B cell (primary cell): ENCODE results near the gene RABGAP1L. TPM values are rescaled to one million over a fixed set of nuclear protein-coding genes. Genes with fewer than 3 reads are reported as not detected.

ENCODE experiments used
- ATAC-seq: fragments of 200-7000 bp; cut with Tn5 transposase; one replicate; pipeline ENCODE4 v1.10.0; 2021; ENCODE audit warnings: low read depth, mild to moderate bottlenecking, moderate number of reproducible peaks, moderate library complexity
- CTCF ChIA-PET: fragments of 350-600 bp; sonication (Branson Sonifier 250); formaldehyde crosslinking; loops from one replicate; lab custom pipeline; 2021; ENCODE audit warnings: antibody characterized with exemption, inconsistent platforms; lab: Charles Lee
- POLR2A ChIA-PET: fragments of 350-600 bp; sonication (Branson Sonifier 250); formaldehyde crosslinking; loops from one replicate; lab custom pipeline; 2021; ENCODE audit warnings: antibody characterized with exemption; lab: Charles Lee
- DNase-seq: peaks from one replicate; pipeline ENCODE4 v3.0.0; 2013
- H2AFZ ChIP-seq: 2 replicates; pipeline ENCODE4 v1.6.1; 2012; ENCODE audit warnings: mild to moderate bottlenecking, low read depth, low read length; ENCODE audit not compliant: insufficient read depth, poor library complexity, severe bottlenecking
- H3K27ac ChIP-seq, 2 donors: 1 replicate in 1 of 2; 2 replicates in 1 of 2; pipeline ENCODE4 v1.5.1; 2012 to 2013; ENCODE audit warnings: low read length in 2 of 2, mild to moderate bottlenecking in 2 of 2, moderate library complexity in 1 of 2
- H3K27me3 ChIP-seq, 4 experiments: fragments of 200-600 bp in 1 of 4; sonication (generic) in 1 of 4; replicated peaks in 1 of 4; 1 replicate in 2 of 4; 2 replicates in 2 of 4; pipeline versions ENCODE4 v1.6.1 to v1.7.0; 2013 to 2016; ENCODE audit warnings: low read length in 3 of 4, mild to moderate bottlenecking in 2 of 4, mixed read lengths in 1 of 4, moderate library complexity in 1 of 4; ENCODE audit not compliant: insufficient read depth in 4 of 4, control insufficient read depth in 3 of 4; ENCODE audit errors: control extremely low read depth in 1 of 4
- H3K36me3 ChIP-seq, 2 experiments: replicated peaks in 1 of 2; 1 replicate in 1 of 2; 2 replicates in 1 of 2; pipeline versions ENCODE4 v1.6.1 to v1.7.1; 2013; ENCODE audit warnings: low read length in 1 of 2; ENCODE audit not compliant: insufficient read depth in 2 of 2, control insufficient read depth in 1 of 2; ENCODE audit errors: control extremely low read depth in 1 of 2, extremely low read depth in 1 of 2
- H3K4me1 ChIP-seq, 2 donors: fragments of 200-600 bp in 1 of 2; sonication (generic) in 1 of 2; 1 replicate in 1 of 2; 2 replicates in 1 of 2; pipeline versions ENCODE4 v1.5.1 to v1.6.1; 2013 to 2017; ENCODE audit warnings: low read length in 2 of 2; ENCODE audit not compliant: control insufficient read depth in 2 of 2, insufficient read depth in 2 of 2
- H3K4me2 ChIP-seq: replicated peaks from 2 replicates; pipeline ENCODE3; 2012; ENCODE audit warnings: mild to moderate bottlenecking, low read depth, low read length; ENCODE audit not compliant: poor library complexity, severe bottlenecking
- H3K4me3 ChIP-seq, 5 experiments: fragments of 200-600 bp in 1 of 5; sonication (generic) in 1 of 5; 1 replicate in 3 of 5; 2 replicates in 2 of 5; pipeline versions ENCODE4 v1.5.1 to v1.7.0; 2011 to 2016; ENCODE audit warnings: low read length in 4 of 5, mild to moderate bottlenecking in 4 of 5, low read depth in 2 of 5, control low read depth in 1 of 5, moderate library complexity in 1 of 5; ENCODE audit not compliant: insufficient read depth in 1 of 5; ENCODE audit errors: control extremely low read depth in 1 of 5, extremely low read depth in 1 of 5
- H3K79me2 ChIP-seq: fragments of 200-600 bp; sonication (generic); one replicate; pipeline ENCODE4 v1.6.0; 2016; ENCODE audit warnings: low read length; ENCODE audit not compliant: control insufficient read depth, insufficient read depth
- H3K9ac ChIP-seq: fragments of 200-600 bp; sonication (generic); 2 replicates; pipeline ENCODE4 v1.6.1; 2017; ENCODE audit warnings: mild to moderate bottlenecking, low read length, moderate library complexity
- H3K9me3 ChIP-seq, 3 donors: one replicate each; pipeline versions ENCODE4 v1.6.1 to v1.7.1; 2013; ENCODE audit warnings: low read length in 2 of 3; ENCODE audit not compliant: control insufficient read depth in 2 of 3, insufficient read depth in 1 of 3; ENCODE audit errors: control extremely low read depth in 1 of 3
- H4K20me1 ChIP-seq: 2 replicates; pipeline ENCODE4 v1.6.0; 2012; ENCODE audit warnings: mild to moderate bottlenecking, low read length; ENCODE audit not compliant: insufficient read depth, control insufficient read depth, poor library complexity, severe bottlenecking
- H3K27ac Mint-ChIP-seq: one replicate; pipeline ENCODE4 v1.8.0; 2021; ENCODE audit warnings: mixed read lengths
- H3K27me3 Mint-ChIP-seq: one replicate; pipeline ENCODE4 v1.8.0; 2021; ENCODE audit warnings: mixed read lengths
- H3K4me1 Mint-ChIP-seq: one replicate; pipeline ENCODE4 v1.8.0; 2021; ENCODE audit warnings: mixed read lengths
- H3K4me3 Mint-ChIP-seq: one replicate; pipeline ENCODE4 v1.8.0; 2021; ENCODE audit warnings: mixed read lengths
- H3K9me3 Mint-ChIP-seq: one replicate; pipeline ENCODE4 v1.8.0; 2022; ENCODE audit warnings: mixed read lengths; ENCODE audit not compliant: insufficient read depth
- EZH2 ChIP-seq: IDR thresholded peaks from 2 replicates; pipeline ENCODE4 v1.6.1; 2012; ENCODE audit warnings: borderline replicate concordance, low read depth, mild to moderate bottlenecking, moderate library complexity, low read length; ENCODE audit not compliant: insufficient read depth, poor library complexity, severe bottlenecking
- WGBS: methylation state at CpG from one replicate; pipeline ENCODE4 v1.1.5; 2013; ENCODE audit warnings: missing lambda C conversion rate; ENCODE audit not compliant: insufficient coverage; 5-methylcytosine and 5-hydroxymethylcytosine counted together
- intact Hi-C: fragments of 100-400 bp; cut with micrococcal nuclease; formaldehyde crosslinking; loops from one replicate; pipeline ENCODE4 v1.10.0; 2022
- polyA plus RNA-seq: library from polyadenylated mRNA; depleted of rRNA; stranded (reverse); fragments of >200 nt; gene quantifications from 2 replicates; pipeline ENCODE4 v1.2.3, GENCODE V29; 2012
- total RNA-seq, 2 donors: library from RNA; stranded (reverse); fragments of 120-200 nt in 1 of 2; gene quantifications; 1 replicate in 1 of 2; 2 replicates in 1 of 2; pipeline versions ENCODE4 v1.2.3 to v1.2.4, GENCODE V29; 2013 to 2022
- TF ChIP-seq, protein P1 (sequence below): fragments of 200-600 bp; IDR thresholded peaks from one replicate; pipeline ENCODE4 v1.8.0; 2022; ENCODE audit warnings: antibody characterized with exemption, mild to moderate bottlenecking

The RABGAP1L gene
- total and polyA plus RNA-seq, 2 donors (not counting 1 experiment from before 2014, with no cell fraction given), result 34.9 to 159 TPM

DNA sequence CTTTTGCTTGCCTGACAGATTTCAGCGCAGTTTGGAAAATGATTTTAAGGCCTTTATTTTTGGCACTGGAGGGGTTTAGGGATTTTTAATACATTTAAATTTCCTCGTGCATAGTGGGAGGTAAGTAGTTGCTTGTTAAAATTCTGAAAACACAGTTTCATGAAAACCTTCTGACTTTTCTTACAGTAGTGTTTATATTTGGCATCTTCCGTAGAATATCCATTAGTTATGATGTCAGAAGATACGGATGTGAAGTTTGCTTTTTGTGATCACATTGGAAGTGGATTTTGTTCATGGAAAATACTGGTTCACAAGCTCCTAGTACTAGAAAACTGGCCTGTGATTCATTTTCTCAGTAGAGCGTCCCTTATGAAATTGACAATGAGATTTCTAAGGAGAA, 1.3 kb downstream of the RABGAP1L start:
- H3K9me3 ChIP-seq, result no peaks in the 10 kb centered on the region
- no peaks in the 10 kb centered on the region for H3K27me3 ChIP-seq
- H4K20me1 ChIP-seq, result peaks cover 17% of the 10 kb centered on the region
- H3K27me3 Mint-ChIP-seq, result no peaks in the 10 kb centered on the region
- H3K4me2 ChIP-seq, result peak overlapping the region; percentile 92
- H3K9me3 Mint-ChIP-seq, result no peaks in the 10 kb centered on the region
- H3K4me1 ChIP-seq, result peaks cover 31 to 58% of the 10 kb centered on the region in 2 donors
- peaks cover 62% of the 10 kb centered on the region for H3K79me2 ChIP-seq
- intact Hi-C loops, result no loop called here
- peak overlapping the region; percentile 68 to 98 (median 93) for H3K4me3 ChIP-seq
- no peak for DNase-seq
- TF ChIP-seq EZH2, result no peak
- TF ChIP-seq, protein P1, sequence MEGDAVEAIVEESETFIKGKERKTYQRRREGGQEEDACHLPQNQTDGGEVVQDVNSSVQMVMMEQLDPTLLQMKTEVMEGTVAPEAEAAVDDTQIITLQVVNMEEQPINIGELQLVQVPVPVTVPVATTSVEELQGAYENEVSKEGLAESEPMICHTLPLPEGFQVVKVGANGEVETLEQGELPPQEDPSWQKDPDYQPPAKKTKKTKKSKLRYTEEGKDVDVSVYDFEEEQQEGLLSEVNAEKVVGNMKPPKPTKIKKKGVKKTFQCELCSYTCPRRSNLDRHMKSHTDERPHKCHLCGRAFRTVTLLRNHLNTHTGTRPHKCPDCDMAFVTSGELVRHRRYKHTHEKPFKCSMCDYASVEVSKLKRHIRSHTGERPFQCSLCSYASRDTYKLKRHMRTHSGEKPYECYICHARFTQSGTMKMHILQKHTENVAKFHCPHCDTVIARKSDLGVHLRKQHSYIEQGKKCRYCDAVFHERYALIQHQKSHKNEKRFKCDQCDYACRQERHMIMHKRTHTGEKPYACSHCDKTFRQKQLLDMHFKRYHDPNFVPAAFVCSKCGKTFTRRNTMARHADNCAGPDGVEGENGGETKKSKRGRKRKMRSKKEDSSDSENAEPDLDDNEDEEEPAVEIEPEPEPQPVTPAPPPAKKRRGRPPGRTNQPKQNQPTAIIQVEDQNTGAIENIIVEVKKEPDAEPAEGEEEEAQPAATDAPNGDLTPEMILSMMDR, result no peak
- 78% methylated on average over 2 of the region's 5 CpGs for WGBS
- H3K4me3 Mint-ChIP-seq, result peak overlapping the region; percentile 95
- peaks cover 69% of the 10 kb centered on the region for H3K4me1 Mint-ChIP-seq
- peak overlapping the region; percentile 89 for H2AFZ ChIP-seq
- ATAC-seq, result no peak
- peaks cover 0 to 2% of the 10 kb centered on the region in 2 experiments for H3K36me3 ChIP-seq
- H3K27ac Mint-ChIP-seq, result peak overlapping the region; percentile 97
- peak overlapping the region; percentile 85 to 89 for H3K27ac ChIP-seq
- ChIA-PET CTCF (interaction anchor here (1.0 to 3.5 kb wide), 3 partner anchors 16 to 732 kb away, joined by 3 to 19 read pairs (median 3); no protein-coding TSS in a partner anchor), POLR2A (interaction anchor here (1.5 kb wide), 1 partner anchor 293 kb away, joined by 7 read pairs; the partner anchor contains the start of genes GAS5 and ZBTB37)
- peak overlapping the region; percentile 84 for H3K9ac ChIP-seq

DNA sequence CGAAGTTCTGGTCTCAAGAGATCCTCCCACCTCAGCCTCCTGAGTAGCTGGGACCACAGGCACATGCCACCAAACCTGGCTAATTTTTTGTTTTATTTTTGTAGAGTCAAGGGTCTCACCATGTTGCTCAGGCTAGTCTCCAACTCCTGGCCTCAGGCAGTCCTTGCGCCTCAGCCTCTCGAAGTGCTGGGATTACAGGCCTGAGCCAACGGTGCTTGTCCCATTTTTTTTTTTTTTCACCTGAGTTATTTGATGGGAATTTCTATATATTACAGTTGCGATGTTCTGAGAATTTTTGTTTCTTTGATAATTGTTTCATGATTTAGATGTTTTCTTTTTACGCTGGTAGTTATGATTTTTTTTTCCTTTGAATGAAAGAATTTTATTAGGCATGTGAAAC, 2.5 kb downstream of the RABGAP1L start:
- H3K4me1 ChIP-seq, result peaks cover 38 to 62% of the 10 kb centered on the region in 2 donors
- H3K27ac Mint-ChIP-seq, result peak overlapping the region; percentile 77
- ATAC-seq, result no peak
- no peaks in the 10 kb centered on the region for H3K27me3 ChIP-seq
- peak overlapping the region; percentile 28 for H3K4me2 ChIP-seq
- no peak for DNase-seq
- POLR2A ChIA-PET, result interaction anchor here (0.7 to 1.5 kb wide), 2 partner anchors 294 to 1194 kb away, joined by 7 read pairs; partner anchors contain the start of genes GAS5 and ZBTB37
- H3K4me3 ChIP-seq, result peak overlapping the region in 1 of 5 experiments; percentile 33
- CTCF ChIA-PET, result interaction anchor here (1.0 to 3.5 kb wide), 3 partner anchors 15 to 733 kb away, joined by 3 to 19 read pairs (median 3); no protein-coding TSS in a partner anchor
- H3K9ac ChIP-seq, result no peak overlapping the region
- no peaks in the 10 kb centered on the region for H3K9me3 ChIP-seq
- H2AFZ ChIP-seq, result no peak overlapping the region
- intact Hi-C loops, result no loop called here
- peak overlapping the region; percentile 95 for H3K4me3 Mint-ChIP-seq
- H3K9me3 Mint-ChIP-seq, result no peaks in the 10 kb centered on the region
- WGBS, result 91% methylated on average over 4 of the region's 6 CpGs
- peaks cover 78% of the 10 kb centered on the region for H3K4me1 Mint-ChIP-seq
- TF ChIP-seq, protein P1, result no peak
- no peak for TF ChIP-seq EZH2
- peaks cover 0 to 2% of the 10 kb centered on the region in 2 experiments for H3K36me3 ChIP-seq
- H3K79me2 ChIP-seq, result peaks cover 74% of the 10 kb centered on the region
- peaks cover 19% of the 10 kb centered on the region for H4K20me1 ChIP-seq
- no peaks in the 10 kb centered on the region for H3K27me3 Mint-ChIP-seq
- no peak overlapping the region for H3K27ac ChIP-seq
